Activated CD4-positive, alpha-beta memory T cell treated with anti-CD3 and anti-CD28 coated beads, Interleukin-2, amount 10 ng/mL, durations not matched to agents 7 days and 5 days (primary cell): ENCODE data around the gene SHISA5. TPM values are rescaled to one million over a fixed set of nuclear protein-coding genes. Genes with fewer than 3 reads are reported as not detected.
A peak's percentile ranks its signal among the peaks of the same experiment; 100 is the strongest.

ENCODE experiments used
- CTCF ChIA-PET: fragments of 350-600 bp; sonication (Branson Sonifier 250); formaldehyde crosslinking; loops from one replicate; lab custom pipeline; 2021; ENCODE audit warnings: antibody characterized with exemption, inconsistent platforms; lab: Charles Lee
- POLR2A ChIA-PET: fragments of 350-600 bp; sonication (Branson Sonifier 250); formaldehyde crosslinking; loops from one replicate; lab custom pipeline; 2021; ENCODE audit warnings: antibody characterized with exemption; lab: Charles Lee
- DNase-seq: peaks from one replicate; pipeline ENCODE4 v3.0.0-alpha.2; 2020
- H3K27ac Mint-ChIP-seq: one replicate; pipeline ENCODE4 v1.8.0; 2021; ENCODE audit warnings: mild to moderate bottlenecking, mixed read lengths
- H3K27me3 Mint-ChIP-seq: one replicate; pipeline ENCODE4 v1.8.0; 2021; ENCODE audit warnings: mixed read lengths
- H3K36me3 Mint-ChIP-seq: one replicate; pipeline ENCODE4 v1.8.0; 2021; ENCODE audit warnings: low read depth, mixed read lengths
- H3K4me1 Mint-ChIP-seq: one replicate; pipeline ENCODE4 v1.8.0; 2021; ENCODE audit warnings: mixed read lengths
- H3K4me3 Mint-ChIP-seq: one replicate; pipeline ENCODE4 v1.8.0; 2021; ENCODE audit warnings: mild to moderate bottlenecking, mixed read lengths
- H3K9me3 Mint-ChIP-seq: one replicate; pipeline ENCODE4 v1.8.0; 2021; ENCODE audit warnings: mixed read lengths
- total RNA-seq, 2 experiments: library from RNA; stranded (reverse); gene quantifications; one replicate each; pipeline ENCODE4 v1.2.3, GENCODE V29; 2021

SHISA5 gene
- total RNA-seq, 2 experiments from 2014 or later, result 336 to 337 TPM

- ChIA-PET CTCF (interaction anchor here (1.1 to 6.4 kb wide), 7 partner anchors 14 to 166 kb away, joined by 3 to 261 read pairs (median 20); partner anchors contain the start of genes ATRIP and PFKFB4), POLR2A (interaction anchor here (1.0 to 2.6 kb wide), 3 partner anchors 34 to 161 kb away, joined by 3 to 13 read pairs (median 3); no protein-coding TSS in a partner anchor)
- no peak for DNase-seq
- H3K36me3 Mint-ChIP-seq, result peaks cover 28% of the 10 kb centered on the region
- no peaks in the 10 kb centered on the region for H3K9me3 Mint-ChIP-seq
- peaks cover 40% of the 10 kb centered on the region for H3K4me1 Mint-ChIP-seq
- H3K4me3 Mint-ChIP-seq, result no peak overlapping the region
- H3K27me3 Mint-ChIP-seq, result no peaks in the 10 kb centered on the region
- no peak overlapping the region for H3K27ac Mint-ChIP-seq
These were observed 69.3 kb downstream of the SHISA5 start for GRCh38 chr3:48434591-48435222.

- Mint-ChIP-seq H3K4me3 (no peak overlapping the region), H3K36me3 (peaks cover 28% of the 10 kb centered on the region), H3K27ac (no peak overlapping the region), H3K4me1 (peaks cover 34% of the 10 kb centered on the region), H3K27me3 (no peaks in the 10 kb centered on the region), H3K9me3 (no peaks in the 10 kb centered on the region)
- no peak for DNase-seq
- POLR2A ChIA-PET, result interaction anchor here (0.6 to 1.1 kb wide), 4 partner anchors 33 to 160 kb away, joined by 3 read pairs; no protein-coding TSS in a partner anchor
- CTCF ChIA-PET, result interaction anchor here (0.6 to 6.4 kb wide), 9 partner anchors 15 to 201 kb away, joined by 3 to 261 read pairs (median 4); partner anchors contain the start of genes ATRIP and PFKFB4
These were observed 70.4 kb downstream of the SHISA5 start for GRCh38 chr3:48433472-48434118.

- no peaks in the 10 kb centered on the region for H3K9me3 Mint-ChIP-seq
- no peak overlapping the region for H3K4me3 Mint-ChIP-seq
- H3K4me1 Mint-ChIP-seq, result peaks cover 29% of the 10 kb centered on the region
- peaks cover 9% of the 10 kb centered on the region for H3K27me3 Mint-ChIP-seq
- peaks cover 28% of the 10 kb centered on the region for H3K36me3 Mint-ChIP-seq
- no peak overlapping the region for H3K27ac Mint-ChIP-seq
- CTCF ChIA-PET, result interaction anchor here (0.9 to 6.4 kb wide), 5 partner anchors 13 to 200 kb away, joined by 3 to 261 read pairs (median 4); partner anchors contain the start of gene ATRIP
- POLR2A ChIA-PET, result interaction anchor here (0.9 to 1.4 kb wide), 3 partner anchors 8 to 14 kb away, joined by 3 to 5 read pairs (median 3); partner anchors contain the start of genes ATRIP and TMA7
- DNase-seq, result no peak
These were observed 71.3 kb downstream of the SHISA5 start for GRCh38 chr3:48432411-48433371.

- peaks cover 28% of the 10 kb centered on the region for H3K36me3 Mint-ChIP-seq
- no peak overlapping the region for H3K27ac Mint-ChIP-seq
- peak overlapping the region; percentile 63 for H3K4me3 Mint-ChIP-seq
- no peak for DNase-seq
- peaks cover 27% of the 10 kb centered on the region for H3K4me1 Mint-ChIP-seq
- H3K9me3 Mint-ChIP-seq, result no peaks in the 10 kb centered on the region
- H3K27me3 Mint-ChIP-seq, result peaks cover 18% of the 10 kb centered on the region
- ChIA-PET CTCF (interaction anchor here (1.2 to 1.7 kb wide), 3 partner anchors 8 to 199 kb away, joined by 3 to 4 read pairs (median 4); no protein-coding TSS in a partner anchor), POLR2A (interaction anchor here (1.4 to 2.0 kb wide), 2 partner anchors 9 to 15 kb away, joined by 3 to 11 read pairs; partner anchors contain the start of genes ATRIP, CCDC51 and TMA7)
These were observed 72.5 kb downstream of the SHISA5 start for GRCh38 chr3:48431224-48432029.

- no peaks in the 10 kb centered on the region for H3K9me3 Mint-ChIP-seq
- H3K4me3 Mint-ChIP-seq, result peak overlapping the region; percentile 63
- ChIA-PET POLR2A (interaction anchor here (1.4 to 2.0 kb wide), 2 partner anchors 9 to 16 kb away, joined by 4 to 11 read pairs; partner anchors contain the start of genes ATRIP, CCDC51 and TMA7), CTCF (interaction anchor here (1.2 to 1.4 kb wide), 2 partner anchors 9 to 30 kb away, joined by 4 read pairs; no protein-coding TSS in a partner anchor)
- no peak for DNase-seq
- H3K27me3 Mint-ChIP-seq, result peaks cover 18% of the 10 kb centered on the region
- no peak overlapping the region for H3K27ac Mint-ChIP-seq
- H3K4me1 Mint-ChIP-seq, result peaks cover 27% of the 10 kb centered on the region
- H3K36me3 Mint-ChIP-seq, result peaks cover 28% of the 10 kb centered on the region
These were observed 73.3 kb downstream of the SHISA5 start for GRCh38 chr3:48430708-48431101.

GRCh38 chr3:48429960-48430707 lies 73.8 kb downstream of the SHISA5 start, which contains the start of gene PLXNB1:
PLXNB1 (minus strand) TSS chr3:48430086; CDS start chr3:48424611, 5,475 bp downstream.
- Mint-ChIP-seq H3K27ac (no peak within 1 kb of the TSS), H3K4me1 (peaks cover 27% of the 10 kb centered on the region), H3K9me3 (no peaks in the 10 kb centered on the region), H3K27me3 (peaks cover 18% of the 10 kb centered on the region), H3K36me3 (peaks cover 28% of the 10 kb centered on the region), H3K4me3 (peak within 1 kb of the TSS; percentile 63)
- POLR2A ChIA-PET, result interaction anchor here (1.4 to 2.0 kb wide), 2 partner anchors 10 to 16 kb away, joined by 4 to 11 read pairs; partner anchors contain the start of genes ATRIP, CCDC51 and TMA7
- DNase-seq, result no peak
- CTCF ChIA-PET, result interaction anchor here (1.2 to 1.4 kb wide), 2 partner anchors 9 to 30 kb away, joined by 4 read pairs; no protein-coding TSS in a partner anchor

- POLR2A ChIA-PET, result interaction anchor here (1.4 to 2.0 kb wide), 2 partner anchors 11 to 17 kb away, joined by 4 to 11 read pairs; partner anchors contain the start of genes ATRIP, CCDC51 and TMA7
These were observed 74.5 kb downstream of the SHISA5 start for GRCh38 chr3:48429317-48429959.

GRCh38 chr3:48428572-48429316 lies 75.2 kb downstream of the SHISA5 start:
- Mint-ChIP-seq H3K4me1 (peaks cover 15% of the 10 kb centered on the region), H3K4me3 (peak overlapping the region; percentile 41), H3K27ac (no peak overlapping the region), H3K36me3 (peaks cover 22% of the 10 kb centered on the region), H3K9me3 (no peaks in the 10 kb centered on the region), H3K27me3 (peaks cover 18% of the 10 kb centered on the region)
- DNase-seq, result no peak
- ChIA-PET CTCF (interaction anchor here (3.1 kb wide), 1 partner anchor 7 kb away, joined by 17 read pairs; no protein-coding TSS in a partner anchor), POLR2A (interaction anchor here (1.2 kb wide), 1 partner anchor 11 kb away, joined by 5 read pairs; the partner anchor contains the start of genes CCDC51 and TMA7)

More at GRCh38 chr3:48429317-48429959, 74.5 kb downstream of the SHISA5 start:
- peaks cover 21% of the 10 kb centered on the region for H3K4me1 Mint-ChIP-seq
- H3K4me3 Mint-ChIP-seq, result peak overlapping the region; percentile 63
- H3K27ac Mint-ChIP-seq, result no peak overlapping the region
- peaks cover 18% of the 10 kb centered on the region for H3K27me3 Mint-ChIP-seq
- CTCF ChIA-PET, result no interaction called here
- H3K9me3 Mint-ChIP-seq, result no peaks in the 10 kb centered on the region
- peaks cover 28% of the 10 kb centered on the region for H3K36me3 Mint-ChIP-seq
- DNase-seq, result peak; percentile 54

GRCh38 chr3:48428088-48428571 lies 75.8 kb downstream of the SHISA5 start:
- H3K9me3 Mint-ChIP-seq, result no peaks in the 10 kb centered on the region
- H3K4me1 Mint-ChIP-seq, result peaks cover 13% of the 10 kb centered on the region
- H3K27ac Mint-ChIP-seq, result no peak overlapping the region
- peaks cover 18% of the 10 kb centered on the region for H3K36me3 Mint-ChIP-seq
- ChIA-PET POLR2A (interaction anchor here (1.2 kb wide), 2 partner anchors 12 to 92 kb away, joined by 3 to 5 read pairs; partner anchors contain the start of genes CCDC51 and TMA7), CTCF (interaction anchor here (3.1 kb wide), 1 partner anchor 8 kb away, joined by 17 read pairs; no protein-coding TSS in a partner anchor)
- DNase-seq, result no peak
- peak overlapping the region; percentile 41 for H3K4me3 Mint-ChIP-seq
- H3K27me3 Mint-ChIP-seq, result peaks cover 18% of the 10 kb centered on the region
